B cell (primary cell): ENCODE results near the gene LGI4. TPM values are rescaled to one million over a fixed set of nuclear protein-coding genes. Genes with fewer than 3 reads are reported as not detected.

ENCODE experiments used
- ATAC-seq: fragments of 200-7000 bp; cut with Tn5 transposase; one replicate; pipeline ENCODE4 v1.10.0; 2021; ENCODE audit warnings: low read depth, mild to moderate bottlenecking, moderate number of reproducible peaks, moderate library complexity
- CTCF ChIA-PET: fragments of 350-600 bp; sonication (Branson Sonifier 250); formaldehyde crosslinking; loops from one replicate; lab custom pipeline; 2021; ENCODE audit warnings: antibody characterized with exemption, inconsistent platforms; lab: Charles Lee
- POLR2A ChIA-PET: fragments of 350-600 bp; sonication (Branson Sonifier 250); formaldehyde crosslinking; loops from one replicate; lab custom pipeline; 2021; ENCODE audit warnings: antibody characterized with exemption; lab: Charles Lee
- DNase-seq: peaks from one replicate; pipeline ENCODE4 v3.0.0; 2013
- H2AFZ ChIP-seq: 2 replicates; pipeline ENCODE4 v1.6.1; 2012; ENCODE audit warnings: mild to moderate bottlenecking, low read depth, low read length; ENCODE audit not compliant: insufficient read depth, poor library complexity, severe bottlenecking
- H3K27ac ChIP-seq, 2 donors: 1 replicate in 1 of 2; 2 replicates in 1 of 2; pipeline ENCODE4 v1.5.1; 2012 to 2013; ENCODE audit warnings: low read length in 2 of 2, mild to moderate bottlenecking in 2 of 2, moderate library complexity in 1 of 2
- H3K27me3 ChIP-seq, 4 experiments: fragments of 200-600 bp in 1 of 4; sonication (generic) in 1 of 4; replicated peaks in 1 of 4; 1 replicate in 2 of 4; 2 replicates in 2 of 4; pipeline versions ENCODE4 v1.6.1 to v1.7.0; 2013 to 2016; ENCODE audit warnings: low read length in 3 of 4, mild to moderate bottlenecking in 2 of 4, mixed read lengths in 1 of 4, moderate library complexity in 1 of 4; ENCODE audit not compliant: insufficient read depth in 4 of 4, control insufficient read depth in 3 of 4; ENCODE audit errors: control extremely low read depth in 1 of 4
- H3K36me3 ChIP-seq, 2 experiments: replicated peaks in 1 of 2; 1 replicate in 1 of 2; 2 replicates in 1 of 2; pipeline versions ENCODE4 v1.6.1 to v1.7.1; 2013; ENCODE audit warnings: low read length in 1 of 2; ENCODE audit not compliant: insufficient read depth in 2 of 2, control insufficient read depth in 1 of 2; ENCODE audit errors: control extremely low read depth in 1 of 2, extremely low read depth in 1 of 2
- H3K4me1 ChIP-seq, 2 donors: fragments of 200-600 bp in 1 of 2; sonication (generic) in 1 of 2; 1 replicate in 1 of 2; 2 replicates in 1 of 2; pipeline versions ENCODE4 v1.5.1 to v1.6.1; 2013 to 2017; ENCODE audit warnings: low read length in 2 of 2; ENCODE audit not compliant: control insufficient read depth in 2 of 2, insufficient read depth in 2 of 2
- H3K4me2 ChIP-seq: replicated peaks from 2 replicates; pipeline ENCODE3; 2012; ENCODE audit warnings: mild to moderate bottlenecking, low read depth, low read length; ENCODE audit not compliant: poor library complexity, severe bottlenecking
- H3K4me3 ChIP-seq, 5 experiments: fragments of 200-600 bp in 1 of 5; sonication (generic) in 1 of 5; 1 replicate in 3 of 5; 2 replicates in 2 of 5; pipeline versions ENCODE4 v1.5.1 to v1.7.0; 2011 to 2016; ENCODE audit warnings: low read length in 4 of 5, mild to moderate bottlenecking in 4 of 5, low read depth in 2 of 5, control low read depth in 1 of 5, moderate library complexity in 1 of 5; ENCODE audit not compliant: insufficient read depth in 1 of 5; ENCODE audit errors: control extremely low read depth in 1 of 5, extremely low read depth in 1 of 5
- H3K79me2 ChIP-seq: fragments of 200-600 bp; sonication (generic); one replicate; pipeline ENCODE4 v1.6.0; 2016; ENCODE audit warnings: low read length; ENCODE audit not compliant: control insufficient read depth, insufficient read depth
- H3K9ac ChIP-seq: fragments of 200-600 bp; sonication (generic); 2 replicates; pipeline ENCODE4 v1.6.1; 2017; ENCODE audit warnings: mild to moderate bottlenecking, low read length, moderate library complexity
- H3K9me3 ChIP-seq, 3 donors: one replicate each; pipeline versions ENCODE4 v1.6.1 to v1.7.1; 2013; ENCODE audit warnings: low read length in 2 of 3; ENCODE audit not compliant: control insufficient read depth in 2 of 3, insufficient read depth in 1 of 3; ENCODE audit errors: control extremely low read depth in 1 of 3
- H4K20me1 ChIP-seq: 2 replicates; pipeline ENCODE4 v1.6.0; 2012; ENCODE audit warnings: mild to moderate bottlenecking, low read length; ENCODE audit not compliant: insufficient read depth, control insufficient read depth, poor library complexity, severe bottlenecking
- H3K27ac Mint-ChIP-seq: one replicate; pipeline ENCODE4 v1.8.0; 2021; ENCODE audit warnings: mixed read lengths
- H3K27me3 Mint-ChIP-seq: one replicate; pipeline ENCODE4 v1.8.0; 2021; ENCODE audit warnings: mixed read lengths
- H3K4me1 Mint-ChIP-seq: one replicate; pipeline ENCODE4 v1.8.0; 2021; ENCODE audit warnings: mixed read lengths
- H3K4me3 Mint-ChIP-seq: one replicate; pipeline ENCODE4 v1.8.0; 2021; ENCODE audit warnings: mixed read lengths
- H3K9me3 Mint-ChIP-seq: one replicate; pipeline ENCODE4 v1.8.0; 2022; ENCODE audit warnings: mixed read lengths; ENCODE audit not compliant: insufficient read depth
- CTCF ChIP-seq: fragments of 200-600 bp; IDR thresholded peaks from one replicate; pipeline ENCODE4 v1.8.0; 2022; ENCODE audit warnings: antibody characterized with exemption, mild to moderate bottlenecking
- EZH2 ChIP-seq: IDR thresholded peaks from 2 replicates; pipeline ENCODE4 v1.6.1; 2012; ENCODE audit warnings: borderline replicate concordance, low read depth, mild to moderate bottlenecking, moderate library complexity, low read length; ENCODE audit not compliant: insufficient read depth, poor library complexity, severe bottlenecking
- WGBS: methylation state at CpG from one replicate; pipeline ENCODE4 v1.1.5; 2013; ENCODE audit warnings: missing lambda C conversion rate; ENCODE audit not compliant: insufficient coverage; 5-methylcytosine and 5-hydroxymethylcytosine counted together
- intact Hi-C: fragments of 100-400 bp; cut with micrococcal nuclease; formaldehyde crosslinking; loops from one replicate; pipeline ENCODE4 v1.10.0; 2022
- polyA plus RNA-seq: library from polyadenylated mRNA; depleted of rRNA; stranded (reverse); fragments of >200 nt; gene quantifications from 2 replicates; pipeline ENCODE4 v1.2.3, GENCODE V29; 2012
- total RNA-seq, 2 donors: library from RNA; stranded (reverse); fragments of 120-200 nt in 1 of 2; gene quantifications; 1 replicate in 1 of 2; 2 replicates in 1 of 2; pipeline versions ENCODE4 v1.2.3 to v1.2.4, GENCODE V29; 2013 to 2022

Gene LGI4
- total and polyA plus RNA-seq, 2 donors (not counting 1 experiment from before 2014, with no cell fraction given): 0.40 to 0.59 TPM

DNA sequence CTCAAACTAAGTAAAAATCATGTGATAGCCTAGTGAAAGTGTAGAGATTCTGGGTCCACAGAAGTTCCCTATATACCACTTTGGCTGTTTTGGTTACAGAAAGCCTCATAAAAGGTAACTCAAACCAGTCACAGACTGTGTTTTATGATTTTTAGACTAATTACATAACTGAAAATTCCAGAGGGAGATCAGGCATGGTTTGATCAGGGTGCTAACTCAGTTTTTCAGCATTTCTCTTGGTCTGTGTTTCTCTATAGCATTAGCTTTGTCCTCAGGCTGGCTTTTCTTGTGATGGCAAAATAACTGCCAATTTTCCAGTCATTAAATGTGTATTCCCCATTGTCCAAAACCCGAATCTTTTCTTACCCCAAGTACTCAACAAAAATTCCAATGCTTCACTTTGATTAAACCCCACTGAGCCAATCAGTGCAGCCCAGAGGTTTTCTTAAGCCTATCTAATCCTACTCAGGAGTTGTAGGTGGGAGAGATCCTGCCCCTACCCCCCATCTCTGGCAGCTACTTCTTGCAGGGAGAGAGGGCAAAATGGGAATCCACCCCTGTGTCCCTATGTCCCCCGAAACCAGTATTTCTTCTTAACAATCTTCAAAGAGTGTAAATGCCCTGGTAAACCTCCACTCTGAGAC lies 27.8 kb downstream of the LGI4 start:
- no peaks in the 10 kb centered on the region for H3K9me3 Mint-ChIP-seq
- no peak overlapping the region for H2AFZ ChIP-seq
- H3K4me1 ChIP-seq: no peaks in the 10 kb centered on the region
- H3K4me3 ChIP-seq: no peak overlapping the region
- H3K79me2 ChIP-seq: no peaks in the 10 kb centered on the region
- H3K9me3 ChIP-seq: peaks cover 0 to 12% (median 0%) of the 10 kb centered on the region in 3 donors
- no peak for TF ChIP-seq CTCF
- TF ChIP-seq EZH2: no peak
- peaks cover 0 to 9% (median 0%) of the 10 kb centered on the region in 4 experiments for H3K27me3 ChIP-seq
- POLR2A ChIA-PET: no interaction called here
- no peak overlapping the region for H3K4me2 ChIP-seq
- no peak overlapping the region for H3K27ac ChIP-seq
- H3K4me3 Mint-ChIP-seq: no peak overlapping the region
- H3K27me3 Mint-ChIP-seq: peaks cover 8% of the 10 kb centered on the region
- H3K9ac ChIP-seq: no peak overlapping the region
- WGBS: no CpG with 5 or more reads among the region's 2 CpGs
- ATAC-seq (no peak), DNase-seq (no peak)
- CTCF ChIA-PET: interaction anchor here (1.1 kb wide), 2 partner anchors 8 to 10 kb away, joined by 3 read pairs; no protein-coding TSS in a partner anchor
- no peak overlapping the region for H3K27ac Mint-ChIP-seq
- no peaks in the 10 kb centered on the region for H3K4me1 Mint-ChIP-seq
- no peaks in the 10 kb centered on the region for H4K20me1 ChIP-seq
- intact Hi-C loops: no loop called here
- no peaks in the 10 kb centered on the region for H3K36me3 ChIP-seq

DNA sequence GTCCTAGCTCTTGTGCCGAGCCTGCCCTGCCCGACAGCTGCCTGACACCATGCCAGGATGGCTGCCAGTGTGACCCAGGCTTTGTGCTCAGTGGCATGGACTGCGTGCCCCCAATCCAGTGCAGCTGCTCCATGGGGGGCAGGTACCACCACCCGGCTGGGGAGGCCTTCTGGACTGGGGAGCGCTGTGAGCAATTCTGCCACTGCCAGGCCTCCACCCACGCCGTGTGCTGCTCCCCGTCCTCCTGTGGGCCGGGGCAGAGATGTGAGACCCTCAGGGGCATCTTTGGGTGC lies 28.6 kb downstream of the LGI4 start:
- H3K4me2 ChIP-seq: no peak overlapping the region
- Mint-ChIP-seq H3K4me3 (no peak overlapping the region), H3K27ac (no peak overlapping the region), H3K9me3 (no peaks in the 10 kb centered on the region), H3K27me3 (peaks cover 8% of the 10 kb centered on the region), H3K4me1 (no peaks in the 10 kb centered on the region)
- TF ChIP-seq EZH2 (no peak), CTCF (no peak)
- intact Hi-C loops: no loop called here
- no peaks in the 10 kb centered on the region for H3K36me3 ChIP-seq
- 95% methylated on average over 9 of the region's 9 CpGs for WGBS
- no peaks in the 10 kb centered on the region for H3K4me1 ChIP-seq
- no peaks in the 10 kb centered on the region for H4K20me1 ChIP-seq
- H3K27ac ChIP-seq: no peak overlapping the region
- H3K4me3 ChIP-seq: no peak overlapping the region
- ChIA-PET POLR2A (no interaction called here), CTCF (interaction anchor here (1.1 kb wide), 2 partner anchors 9 to 11 kb away, joined by 3 read pairs; no protein-coding TSS in a partner anchor)
- no peak for DNase-seq
- H3K9ac ChIP-seq: no peak overlapping the region
- H3K9me3 ChIP-seq: peaks cover 0 to 12% (median 0%) of the 10 kb centered on the region in 3 donors
- no peaks in the 10 kb centered on the region for H3K79me2 ChIP-seq
- ATAC-seq: no peak
- H3K27me3 ChIP-seq: peaks cover 0 to 9% (median 0%) of the 10 kb centered on the region in 4 experiments
- H2AFZ ChIP-seq: no peak overlapping the region
